GM21717 (cell line): Measurements from ENCODE around the gene NRBP1.

Source experiments
- ATAC-seq: cut with Tn5 transposase; IDR thresholded peaks from one replicate; pipeline ENCODE4 v1.9.1; 2021; ENCODE audit warnings: mild to moderate bottlenecking, moderate library complexity; ENCODE audit not compliant: unreplicated experiment

The NRBP1 gene

GRCh38 chr2:27489498-27490397 is 61.3 kb downstream of the NRBP1 start, which contains the start of gene IFT172:
TSS of gene IFT172 (minus strand) at chr2:27489743. CDS start at chr2:27489653, 90 bp downstream.
- ATAC-seq, result peak; percentile 93
